Activated gamma-delta T cell (primary cell): ENCODE measurements around the gene MYO3B.
"Not testable (repeated sequence)": the region's sequence is repeated elsewhere in the genome, so short reads cannot be mapped to it uniquely, and the experiment has no call there.

Source experiments
- DNase-seq: peaks from one replicate; lab custom pipeline; 2025; lab: John Stamatoyannopoulos, UW

The MYO3B gene

GRCh38 chr2:170425281-170425751 lies 247.4 kb downstream of the MYO3B start:
- DNase-seq: no peak

DNA sequence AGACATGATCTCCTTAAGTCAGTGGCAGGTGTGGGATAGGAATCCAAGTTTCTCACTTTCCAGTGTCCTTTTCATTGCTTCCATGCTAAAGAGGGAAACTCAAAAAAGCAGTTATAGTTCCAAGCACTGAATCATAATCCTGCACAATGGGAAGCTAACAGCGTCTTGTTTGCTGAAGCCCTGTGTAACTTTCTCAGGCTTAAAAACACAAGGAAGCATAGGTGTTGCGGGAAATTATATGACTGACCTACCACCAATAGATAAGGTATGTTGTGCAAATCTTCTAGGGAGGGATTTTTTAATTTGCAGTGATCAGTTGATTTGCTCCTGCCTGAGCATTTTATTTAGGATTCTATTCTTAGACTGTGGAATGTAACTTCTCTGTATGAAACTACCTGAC lies 250.9 kb downstream of the MYO3B start:
- DNase-seq: no peak

GRCh38 chr2:170432823-170433222 lies 254.9 kb downstream of the MYO3B start:
- DNase-seq: no peak

- DNase-seq: no peak
Measured at GRCh38 chr2:170433448-170433847, 255.5 kb downstream of the MYO3B start.

DNA sequence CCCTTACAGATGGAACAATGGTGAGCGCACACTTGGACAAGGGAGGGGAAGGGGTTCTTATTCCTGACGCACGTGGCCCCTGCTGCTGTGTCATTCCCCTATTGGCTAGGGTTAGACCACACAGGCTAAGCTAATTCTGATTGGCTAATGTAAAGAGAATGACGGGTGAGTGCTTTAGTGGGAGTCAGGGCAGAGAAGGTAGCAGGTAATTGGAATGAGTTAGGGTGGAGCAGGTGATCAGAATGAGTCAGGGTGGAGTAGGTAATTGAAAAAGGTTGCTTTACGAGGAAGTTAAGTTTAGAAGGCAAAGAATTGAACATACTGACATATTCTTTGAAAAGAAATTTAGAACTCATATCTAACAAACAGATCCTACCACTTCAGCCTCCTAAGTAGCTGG lies 256.4 kb downstream of the MYO3B start:
- not testable (repeated sequence) for DNase-seq

GRCh38 chr2:170434900-170435621 lies 257.1 kb downstream of the MYO3B start:
- DNase-seq: no peak

- no peak for DNase-seq
Measured at GRCh38 chr2:170436077-170436943, 258.4 kb downstream of the MYO3B start.

DNA sequence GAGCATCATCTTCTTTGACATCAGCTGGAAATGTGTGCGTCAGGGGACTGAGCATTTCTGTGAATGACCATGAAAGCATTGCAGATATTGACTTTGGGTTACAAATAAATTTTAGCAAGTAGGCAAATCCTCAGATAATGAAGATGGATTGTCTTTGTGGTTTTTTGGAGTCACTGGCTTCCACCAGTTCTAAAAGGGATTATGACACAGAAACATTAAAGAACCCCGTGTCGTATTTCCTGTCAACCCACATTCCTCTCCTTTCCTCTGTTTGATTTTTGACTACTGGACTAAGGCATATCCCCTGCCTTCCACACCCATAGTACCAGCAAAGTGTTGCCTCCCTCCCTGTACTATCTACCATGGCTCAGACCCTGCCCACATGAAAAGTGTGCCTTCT lies 268.1 kb downstream of the MYO3B start:
- no peak for DNase-seq

GRCh38 chr2:170449034-170449433 lies 271.1 kb downstream of the MYO3B start:
- no peak for DNase-seq

DNA sequence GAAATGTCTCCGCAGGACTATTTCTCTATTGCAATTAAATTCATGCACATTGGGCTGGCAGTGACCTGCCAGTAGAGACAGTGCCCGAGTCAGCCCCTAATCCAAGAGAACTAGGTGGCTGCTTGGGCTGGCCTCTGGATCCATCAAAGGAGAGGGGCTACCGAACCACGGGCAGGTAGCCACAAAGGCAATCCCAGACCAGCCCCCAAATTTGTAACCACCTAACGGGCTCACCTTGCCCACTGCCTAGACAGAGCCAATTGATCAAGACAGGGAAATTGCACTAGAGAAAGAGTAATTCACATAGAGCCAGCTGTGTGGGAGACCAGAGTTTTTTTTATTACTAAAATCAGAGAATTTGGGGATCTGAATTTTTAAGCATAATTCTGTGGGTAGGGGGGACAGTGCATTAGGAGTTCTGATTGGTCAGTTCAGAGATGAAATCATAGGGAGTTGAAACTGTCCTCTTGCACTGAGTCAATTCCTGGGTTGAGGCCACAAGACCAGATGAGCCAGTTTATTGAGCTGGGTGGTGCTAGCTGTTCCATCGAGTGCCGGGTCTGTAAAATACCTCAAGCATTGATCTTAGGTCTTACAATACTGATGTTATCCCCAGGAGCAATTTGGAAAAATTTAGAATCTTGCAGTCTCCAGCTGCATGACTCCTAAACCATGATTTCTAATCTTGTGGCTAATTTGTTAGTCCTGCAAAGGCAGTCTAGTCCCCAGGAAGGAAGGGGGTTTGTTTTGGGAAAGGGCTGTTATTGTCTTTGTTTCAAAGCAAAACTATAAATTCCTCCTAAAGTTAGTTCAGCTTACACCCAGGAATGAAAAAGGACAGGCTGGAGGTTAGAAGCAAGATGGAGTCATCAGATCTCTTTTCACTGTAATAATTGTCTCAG lies 276.8 kb downstream of the MYO3B start:
- no peak for DNase-seq

DNA sequence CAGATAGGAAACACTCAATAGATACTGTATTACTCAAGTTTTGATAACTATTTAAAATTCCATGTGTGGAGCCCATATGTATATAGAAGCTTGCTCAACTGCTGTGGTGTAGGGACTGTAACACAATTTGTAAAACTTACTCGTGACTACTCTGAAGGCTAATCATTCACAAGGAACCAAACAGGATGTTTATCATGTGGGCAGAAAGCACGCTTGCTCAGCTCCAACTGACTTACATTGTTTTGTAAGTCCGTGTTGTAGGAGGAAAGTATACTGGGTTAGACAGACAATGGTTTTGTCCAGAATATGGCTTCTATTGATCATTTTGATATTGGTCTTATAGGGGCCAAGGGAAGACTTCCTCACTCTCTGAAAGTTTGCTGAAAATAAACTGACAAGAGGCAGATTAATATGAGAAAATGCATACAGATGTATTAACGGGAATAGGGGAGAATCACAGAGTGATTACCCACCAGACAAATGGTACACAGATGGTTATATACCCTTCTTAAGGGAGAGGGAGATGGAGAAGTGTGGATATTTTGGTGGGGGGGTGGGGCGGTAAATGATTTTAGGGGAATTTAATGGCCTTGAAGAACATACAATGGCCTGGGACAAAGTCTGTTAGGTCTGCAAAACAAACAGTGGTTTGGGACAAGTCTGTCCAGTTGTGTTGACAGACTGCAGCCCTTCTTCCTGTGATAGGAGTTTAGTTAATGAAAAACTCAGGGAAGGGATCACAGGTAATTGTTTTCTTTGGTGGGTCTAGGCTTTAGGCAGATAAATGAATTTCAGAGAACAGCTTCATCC lies 277.9 kb downstream of the MYO3B start:
- DNase-seq: no peak

- DNase-seq: no peak
Measured at GRCh38 chr2:170456914-170457313, 279.0 kb downstream of the MYO3B start.

DNA sequence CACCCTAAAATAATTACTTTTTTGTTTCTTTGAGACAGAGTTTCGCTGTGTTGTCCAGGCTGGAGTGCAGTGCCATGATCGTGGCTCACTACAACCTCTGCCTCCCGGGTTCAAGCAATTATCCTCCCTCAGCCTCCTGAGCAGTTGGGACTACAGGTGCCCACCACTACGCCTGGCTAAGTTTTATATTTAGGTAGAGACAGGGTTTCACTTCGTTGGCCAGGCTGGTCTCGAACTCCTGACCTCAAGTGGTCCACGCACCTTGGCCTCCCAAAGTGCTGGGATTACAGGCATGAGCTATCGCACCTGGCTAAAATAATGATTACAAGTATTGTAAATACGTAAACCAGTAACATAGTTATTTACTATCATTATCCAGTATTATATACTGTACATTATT lies 279.8 kb downstream of the MYO3B start:
- DNase-seq: no peak

- DNase-seq: no peak
Measured at GRCh38 chr2:170461889-170462288, 283.9 kb downstream of the MYO3B start.

GRCh38 chr2:170462433-170463205 lies 284.7 kb downstream of the MYO3B start:
- no peak for DNase-seq

- no peak for DNase-seq
Measured at GRCh38 chr2:170463206-170463537, 285.2 kb downstream of the MYO3B start.

- no peak for DNase-seq
Measured at GRCh38 chr2:170464268-170464667, 286.3 kb downstream of the MYO3B start.

- no peak for DNase-seq
Measured at GRCh38 chr2:170465241-170465640, 287.3 kb downstream of the MYO3B start.

DNA sequence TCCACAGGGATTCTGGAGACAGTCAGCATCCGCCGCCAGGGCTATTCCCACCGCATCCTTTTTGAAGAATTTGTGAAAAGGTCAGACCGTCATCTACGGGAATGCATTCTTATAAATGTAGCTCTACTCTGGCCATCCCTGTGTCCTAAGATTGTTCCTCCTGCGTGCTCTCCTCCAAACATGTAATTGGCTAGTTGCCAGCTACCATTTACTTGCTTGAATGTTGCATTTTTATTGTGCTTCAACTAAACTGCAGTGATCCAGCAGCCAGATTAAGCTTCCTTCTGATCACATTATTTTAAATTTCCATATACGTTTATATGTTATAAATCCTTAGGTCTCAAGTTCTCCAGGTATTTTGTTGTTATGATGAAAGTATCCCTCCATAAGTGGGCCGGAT lies 288.7 kb downstream of the MYO3B start:
- DNase-seq: no peak

DNA sequence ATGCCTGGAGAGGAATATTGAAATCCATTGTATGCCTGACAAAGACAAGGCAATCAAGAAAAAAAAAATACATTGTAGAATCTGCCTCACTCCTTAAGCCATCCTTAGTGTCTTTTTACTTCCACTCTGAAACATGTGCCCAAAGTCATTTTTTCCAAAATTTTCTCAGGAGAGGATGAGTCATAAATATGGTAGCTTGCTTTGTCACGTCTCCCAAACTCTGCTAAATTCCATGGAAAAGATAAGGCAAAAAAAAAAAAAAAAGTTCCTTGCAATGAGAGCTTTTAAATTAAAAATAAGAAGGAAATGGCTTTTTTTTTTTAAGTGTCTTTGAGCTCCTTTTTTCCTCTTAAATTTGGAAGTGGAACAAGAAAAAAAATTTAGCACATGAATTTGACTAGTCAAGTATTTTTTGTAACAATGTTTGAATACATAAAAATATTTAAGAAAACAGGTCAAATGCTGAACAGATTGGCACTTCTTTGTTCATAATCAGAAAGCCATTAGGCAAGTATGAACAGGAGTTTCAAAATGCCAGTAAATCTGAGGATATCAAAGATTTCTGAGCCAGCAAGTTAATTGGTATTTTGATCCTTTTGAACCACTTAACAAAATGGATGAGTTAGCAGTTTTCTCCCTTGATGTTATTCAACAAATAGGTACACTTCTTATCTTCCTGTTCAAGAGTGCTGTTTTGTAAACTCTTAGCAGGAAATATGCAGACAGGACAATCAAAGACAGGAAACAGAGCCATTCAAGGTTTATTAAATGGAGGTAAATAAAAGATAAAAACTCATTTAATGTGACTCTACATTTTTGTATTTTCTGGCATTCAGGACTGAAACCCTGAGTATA lies 289.8 kb downstream of the MYO3B start:
- DNase-seq: no peak
